Activated CD4-positive, CD25-positive, alpha-beta regulatory T cell treated with anti-CD3 and anti-CD28 coated beads, Interleukin-2, amount 50 U/mL, for 72 hours (primary cell): ENCODE data around the gene DNAJC17.
A peak's percentile ranks its signal among the peaks of the same experiment; 100 is the strongest.

Source experiments
- DNase-seq: peaks from one replicate; pipeline ENCODE4 v3.0.0; 2021

Gene DNAJC17

GRCh38 chr15:40763801-40764628 is 43.3 kb downstream of the DNAJC17 start, which contains the start of gene GCHFR:
TSS of gene GCHFR (plus strand) at chr15:40764068. CDS start at chr15:40764181, 113 bp downstream.
- peak; percentile 70 for DNase-seq

- DNase-seq: peak; percentile 60
Observed at GRCh38 chr15:40762919-40763800, 44.1 kb downstream of the DNAJC17 start.

GRCh38 chr15:40759961-40760360 is 47.3 kb downstream of the DNAJC17 start:
- no peak for DNase-seq

DNA sequence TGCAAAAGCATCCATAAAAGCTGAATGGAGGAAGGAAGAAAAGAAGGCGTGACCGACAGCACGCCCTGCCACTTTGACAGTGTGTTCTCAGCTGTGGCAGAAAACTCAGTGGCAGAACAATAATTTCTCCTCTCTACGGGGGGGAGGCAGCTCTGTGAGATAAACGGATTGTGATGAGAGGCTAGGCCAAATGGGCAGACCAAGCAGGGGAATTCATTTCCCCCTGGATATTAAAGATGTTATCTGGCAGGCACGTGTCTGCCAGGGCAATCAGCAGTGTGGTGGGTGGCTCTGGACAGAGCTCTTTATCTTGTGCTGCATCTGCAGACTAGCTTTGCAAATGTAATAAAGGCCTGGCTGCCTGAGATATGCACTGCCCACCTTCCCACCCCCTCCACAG is 50.3 kb downstream of the DNAJC17 start:
- no peak for DNase-seq

GRCh38 chr15:40755812-40756208 is 51.5 kb downstream of the DNAJC17 start:
- no peak for DNase-seq

- peak; percentile 96 for DNase-seq
Observed at GRCh38 chr15:40754883-40755811, 52.1 kb downstream of the DNAJC17 start, which contains the start of gene RMDN3. TSS of gene RMDN3 (minus strand) at chr15:40755254. CDS start at chr15:40754783, 471 bp downstream.

DNA sequence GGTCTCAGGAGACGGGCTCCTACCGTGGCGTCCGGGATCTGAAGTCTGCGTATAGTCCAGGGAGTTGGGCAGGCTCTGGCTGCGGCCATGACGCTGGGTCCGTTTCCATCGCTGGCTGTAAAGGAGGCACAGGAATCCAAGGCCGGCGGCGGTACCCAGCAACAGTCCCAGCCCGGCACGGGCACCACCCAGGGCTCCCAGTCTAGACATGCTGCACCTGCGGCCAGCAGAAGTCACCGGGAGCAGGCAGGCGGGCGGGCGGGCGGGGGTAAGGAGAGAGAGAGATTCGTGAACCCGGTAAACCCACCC is 52.7 kb downstream of the DNAJC17 start:
- DNase-seq: no peak

- DNase-seq: no peak
Observed at GRCh38 chr15:40751745-40752144, 55.5 kb downstream of the DNAJC17 start.

GRCh38 chr15:40750885-40751284 is 56.4 kb downstream of the DNAJC17 start:
- no peak for DNase-seq

- DNase-seq: no peak
Observed at GRCh38 chr15:40749151-40749630, 58.1 kb downstream of the DNAJC17 start.

- no peak for DNase-seq
Observed at GRCh38 chr15:40747685-40748631, 59.3 kb downstream of the DNAJC17 start.

DNA sequence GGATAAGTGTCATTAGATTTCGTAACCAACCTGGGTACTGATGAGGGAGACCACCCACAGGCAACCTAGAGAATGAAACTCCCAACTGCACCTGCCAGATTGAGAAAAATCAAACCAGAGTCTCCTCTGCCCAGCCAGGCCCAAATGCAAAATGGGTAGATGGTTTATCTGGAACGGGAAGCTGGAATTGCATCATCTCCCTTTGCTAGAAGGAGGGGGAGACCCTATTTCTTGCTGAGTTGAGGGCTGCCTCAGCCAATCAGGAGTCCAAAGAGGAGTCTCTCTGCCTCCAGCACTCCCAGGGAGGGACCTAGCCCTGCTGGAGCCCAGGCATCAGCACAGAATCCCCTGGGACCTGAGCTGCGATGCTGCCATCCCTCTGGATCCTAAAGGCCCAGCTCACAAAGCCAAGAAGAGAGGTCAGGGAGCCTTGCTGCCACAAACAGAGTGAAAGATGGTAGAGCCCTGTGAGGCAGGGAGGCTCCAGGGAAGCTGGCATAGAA is 60.3 kb downstream of the DNAJC17 start:
- DNase-seq: no peak

DNA sequence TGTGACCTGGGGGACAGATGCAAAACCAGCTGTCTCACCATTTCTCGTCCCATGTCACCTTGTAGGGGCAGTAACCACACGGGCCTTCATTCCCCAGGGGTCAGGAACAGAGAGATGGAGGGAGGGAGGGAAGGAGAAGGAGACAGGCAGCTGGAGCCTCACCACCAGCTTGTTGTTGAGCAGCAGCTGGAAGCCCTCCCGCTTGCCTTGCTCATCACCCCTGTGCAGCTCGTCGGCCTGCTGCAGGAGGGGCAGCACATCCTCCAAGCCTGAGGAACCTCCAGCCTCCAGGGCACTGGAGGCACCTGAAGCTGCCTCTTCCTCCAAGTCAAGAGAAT is 62.5 kb downstream of the DNAJC17 start:
- DNase-seq: no peak

- DNase-seq: no peak
Observed at GRCh38 chr15:40743921-40744814, 63.1 kb downstream of the DNAJC17 start.

- DNase-seq: no peak
Observed at GRCh38 chr15:40743485-40743901, 63.8 kb downstream of the DNAJC17 start.

GRCh38 chr15:40739854-40740253 is 67.4 kb downstream of the DNAJC17 start:
- no peak for DNase-seq

- DNase-seq: no peak
Observed at GRCh38 chr15:40739047-40739446, 68.2 kb downstream of the DNAJC17 start.

- DNase-seq: no peak
Observed at GRCh38 chr15:40737048-40737447, 70.2 kb downstream of the DNAJC17 start.

GRCh38 chr15:40736575-40736974 is 70.7 kb downstream of the DNAJC17 start:
- no peak for DNase-seq

DNA sequence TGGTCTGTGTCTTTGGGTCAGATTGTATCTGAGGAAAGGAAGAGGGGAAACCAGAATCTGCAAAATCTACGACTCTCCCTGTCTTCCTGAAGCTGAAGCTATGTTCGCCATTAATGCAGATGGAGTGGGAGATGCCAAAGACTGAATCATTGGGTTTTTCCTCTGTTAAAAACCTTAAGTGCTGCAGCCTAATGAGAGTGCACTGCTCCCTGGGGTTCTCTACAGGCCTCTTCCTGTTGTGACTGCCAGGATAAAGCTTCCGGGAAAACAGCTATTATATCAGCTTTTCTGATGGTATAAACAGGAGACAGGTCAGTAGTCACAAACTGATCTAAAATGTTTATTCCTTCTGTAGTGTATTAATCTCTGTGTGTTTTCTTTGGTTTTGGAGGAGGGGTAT is 76.2 kb downstream of the DNAJC17 start:
- DNase-seq: no peak
